ENCODE measurements around the gene HTR6. TPM values are rescaled to one million over a fixed set of nuclear protein-coding genes. Genes with fewer than 3 reads are reported as not detected.
"Not testable (repeated sequence)": the region's sequence is repeated elsewhere in the genome, so short reads cannot be mapped to it uniquely, and the experiment has no call there.

The HTR6 gene
- total and polyA plus RNA-seq, 3 donors from 2014 or later: 0.21 to 0.68 (median 0.55) TPM

- Histone ChIP-seq H3K36me3 (ENCODE audit: low read depth, missing control alignments) (no peaks in the 10 kb centered on the region), H3K27ac (no peak overlapping the region), H3K27me3 (no peaks in the 10 kb centered on the region), H3K4me3 (no peak overlapping the region), H3K9me3 (no peaks in the 10 kb centered on the region), H3K4me1 (no peaks in the 10 kb centered on the region)
- DNase-seq: no peak
- TF ChIP-seq POLR2A (IDR thresholded peaks at IDR 0.05): no peak
- WGBS, 2 donors: 85 to 87% methylated on average over 5 of the region's 5 CpGs
- intact Hi-C loops (cut with DNase I; ENCODE audit: low total_unique reads): no loop called here
Observed at GRCh38 chr1:19636065-19636464, 28.6 kb upstream of the HTR6 start.

- WGBS, 2 donors: 90 to 91% methylated on average over 10 of the region's 10 CpGs
- H3K36me3 ChIP-seq (ENCODE audit: low read depth, missing control alignments); DNase-seq; H3K27ac ChIP-seq; H3K9me3 ChIP-seq; H3K4me1 ChIP-seq; intact Hi-C loops (cut with DNase I; ENCODE audit: low total_unique reads); H3K27me3 ChIP-seq; H3K4me3 ChIP-seq: not testable (repeated sequence)
Observed at GRCh38 chr1:19636749-19637148, 27.9 kb upstream of the HTR6 start.

GRCh38 chr1:19637606-19638005 lies 27.1 kb upstream of the HTR6 start:
- no peaks in the 10 kb centered on the region for H3K4me1 ChIP-seq
- H3K27ac ChIP-seq: no peak overlapping the region
- intact Hi-C loops (cut with DNase I; ENCODE audit: low total_unique reads): no loop called here
- H3K36me3 ChIP-seq (ENCODE audit: low read depth, missing control alignments): no peaks in the 10 kb centered on the region
- H3K9me3 ChIP-seq: no peaks in the 10 kb centered on the region
- DNase-seq: no peak
- no peak overlapping the region for H3K4me3 ChIP-seq
- TF ChIP-seq CTCF (IDR thresholded peaks at IDR 0.05) (no peak), POLR2A (IDR thresholded peaks at IDR 0.05) (no peak)
- 94% methylated on average over 10 of the region's 10 CpGs for WGBS, 2 donors
- H3K27me3 ChIP-seq: no peaks in the 10 kb centered on the region

GRCh38 chr1:19639228-19639627 lies 25.4 kb upstream of the HTR6 start:
- intact Hi-C loops (cut with DNase I; ENCODE audit: low total_unique reads); H3K27ac ChIP-seq; H3K4me3 ChIP-seq; H3K27me3 ChIP-seq; H3K9me3 ChIP-seq; DNase-seq; H3K4me1 ChIP-seq; H3K36me3 ChIP-seq (ENCODE audit: low read depth, missing control alignments): not testable (repeated sequence)
- WGBS, 2 donors: 84% methylated on average over 10 of the region's 10 CpGs

GRCh38 chr1:19639999-19640362 lies 24.7 kb upstream of the HTR6 start:
- no peak for TF ChIP-seq POLR2A (IDR thresholded peaks at IDR 0.05)
- no peak for TF ChIP-seq CTCF (IDR thresholded peaks at IDR 0.05)
- H3K4me3 ChIP-seq: no peak overlapping the region
- no peaks in the 10 kb centered on the region for H3K9me3 ChIP-seq
- no peak overlapping the region for H3K27ac ChIP-seq
- H3K36me3 ChIP-seq (ENCODE audit: low read depth, missing control alignments): no peaks in the 10 kb centered on the region
- intact Hi-C loops (cut with DNase I; ENCODE audit: low total_unique reads): loop anchor here (10.0 kb wide), 1 partner anchor 155 kb away; the partner anchor contains the start of gene CAPZB
- WGBS, 2 donors: 86 to 87% methylated on average over 3 of the region's 3 CpGs
- H3K27me3 ChIP-seq: no peaks in the 10 kb centered on the region
- no peaks in the 10 kb centered on the region for H3K4me1 ChIP-seq
- no peak for DNase-seq

- H3K9me3 ChIP-seq: no peaks in the 10 kb centered on the region
- H3K27ac ChIP-seq: no peak overlapping the region
- intact Hi-C loops (cut with DNase I; ENCODE audit: low total_unique reads): loop anchor here (10.0 kb wide), 1 partner anchor 156 kb away; the partner anchor contains the start of gene CAPZB
- no peak overlapping the region for H3K4me3 ChIP-seq
- H3K27me3 ChIP-seq: no peaks in the 10 kb centered on the region
- no peaks in the 10 kb centered on the region for H3K36me3 ChIP-seq (ENCODE audit: low read depth, missing control alignments)
- no peak for TF ChIP-seq POLR2A (IDR thresholded peaks at IDR 0.05)
- no peak for TF ChIP-seq CTCF (IDR thresholded peaks at IDR 0.05)
- 68% methylated on average over 8 to 14 of the region's 14 CpGs for WGBS, 2 donors
- DNase-seq: no peak
- H3K4me1 ChIP-seq: no peaks in the 10 kb centered on the region
Observed at GRCh38 chr1:19640363-19641316, 24.0 kb upstream of the HTR6 start.
